ENCODE results near the gene CHRDL2.

Gene CHRDL2

GRCh38 chr11:74684661-74685060 is 46.6 kb downstream of the CHRDL2 start:
- DNase-seq, result no peak

DNA sequence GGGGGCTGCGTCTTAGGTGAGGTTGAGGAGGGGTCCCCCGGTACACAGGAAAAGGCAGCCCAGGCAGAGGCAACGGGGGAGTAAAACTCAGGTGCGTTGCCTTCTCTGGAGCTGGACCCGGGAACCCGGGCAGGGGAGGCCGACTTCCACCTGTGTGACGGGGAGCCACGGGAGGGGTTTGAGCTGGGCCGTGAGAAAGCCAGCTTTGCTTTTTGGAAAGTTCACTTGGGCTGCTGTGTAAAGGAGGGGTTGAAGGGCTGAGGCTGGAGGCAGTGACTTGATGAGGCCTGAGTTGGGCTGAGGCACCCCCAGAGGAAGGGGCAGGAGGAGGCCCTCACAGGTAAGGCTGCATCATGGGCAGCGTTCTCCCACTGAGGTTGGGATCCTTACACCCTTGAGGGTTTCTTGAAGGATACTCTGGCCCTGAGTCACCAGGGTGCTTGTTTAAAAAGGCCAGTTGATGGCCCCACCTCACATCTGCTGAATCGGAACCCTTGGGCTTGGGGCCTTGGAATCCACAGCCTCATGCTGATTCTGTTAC is 47.2 kb downstream of the CHRDL2 start:
- no peak for DNase-seq

GRCh38 chr11:74683279-74683871 is 47.9 kb downstream of the CHRDL2 start:
- no peak for DNase-seq

GRCh38 chr11:74682731-74683278 is 48.4 kb downstream of the CHRDL2 start:
- no peak for DNase-seq

GRCh38 chr11:74681686-74682651 is 49.3 kb downstream of the CHRDL2 start:
- no peak for DNase-seq

- DNase-seq, result no peak
These were observed 50.3 kb downstream of the CHRDL2 start for GRCh38 chr11:74680703-74681531.

GRCh38 chr11:74680035-74680671 is 51.1 kb downstream of the CHRDL2 start:
- no peak for DNase-seq

DNA sequence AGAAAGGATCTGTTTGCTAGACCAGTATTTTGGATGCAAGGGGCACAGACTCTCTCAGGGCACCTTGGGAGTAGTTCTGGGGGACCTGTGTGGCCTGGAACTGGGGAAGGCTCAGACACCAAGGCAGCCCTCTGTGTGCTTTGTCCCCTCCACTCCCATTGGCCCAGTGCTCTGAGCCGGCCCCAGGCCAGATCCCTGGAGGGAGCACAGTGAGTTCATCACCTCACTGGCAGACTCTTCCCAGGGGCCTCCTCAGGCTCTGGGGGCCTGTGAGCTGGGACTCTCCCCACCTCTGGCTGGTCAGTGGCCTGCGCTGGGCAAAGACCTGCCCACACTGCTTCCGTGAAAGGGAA is 51.7 kb downstream of the CHRDL2 start:
- DNase-seq, result no peak

DNA sequence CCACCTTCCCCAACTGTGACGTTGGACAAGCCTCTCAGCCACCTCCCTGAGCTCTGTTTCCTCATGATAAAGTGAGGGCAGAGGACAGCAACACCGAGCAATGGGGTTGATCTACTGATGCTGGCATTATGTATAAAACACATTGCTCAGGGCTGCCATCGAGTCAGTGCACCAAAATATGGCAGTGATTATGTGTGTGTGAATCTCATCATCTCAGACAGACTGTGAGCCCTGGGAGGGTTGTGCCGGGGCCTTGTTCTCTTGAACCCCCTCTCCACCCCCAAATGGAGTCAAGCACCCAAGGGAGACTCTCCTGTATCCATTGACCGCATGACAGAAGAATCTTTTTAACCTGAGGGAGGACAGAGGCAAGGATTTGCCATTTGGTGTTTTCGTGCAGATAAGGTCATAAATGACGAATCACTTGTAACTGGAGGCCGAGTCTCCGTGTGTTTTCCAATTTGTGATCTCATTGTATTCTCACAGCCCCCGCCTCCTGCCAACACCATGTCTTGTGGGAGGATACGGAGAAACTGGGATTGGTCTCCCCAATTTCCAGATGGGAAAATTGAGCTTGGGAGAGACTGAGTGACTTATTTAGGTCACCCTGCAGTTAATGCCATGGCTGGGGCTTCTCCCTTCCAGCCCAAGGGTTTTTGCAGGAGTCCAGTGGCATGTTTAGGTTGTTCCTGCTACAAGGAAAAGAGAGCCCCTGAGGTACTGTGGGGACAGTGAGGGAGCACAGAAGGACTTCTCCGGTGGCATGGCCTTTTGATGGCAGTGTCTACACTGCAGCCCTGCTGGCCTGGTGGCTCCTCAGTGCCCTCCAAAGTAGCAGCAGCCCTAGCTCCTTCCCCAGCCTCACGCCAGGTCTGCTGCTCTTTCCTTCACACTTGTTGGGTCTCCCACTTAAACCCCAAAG is 52.4 kb downstream of the CHRDL2 start:
- DNase-seq, result no peak

GRCh38 chr11:74678041-74678440 is 53.2 kb downstream of the CHRDL2 start:
- DNase-seq, result no peak

DNA sequence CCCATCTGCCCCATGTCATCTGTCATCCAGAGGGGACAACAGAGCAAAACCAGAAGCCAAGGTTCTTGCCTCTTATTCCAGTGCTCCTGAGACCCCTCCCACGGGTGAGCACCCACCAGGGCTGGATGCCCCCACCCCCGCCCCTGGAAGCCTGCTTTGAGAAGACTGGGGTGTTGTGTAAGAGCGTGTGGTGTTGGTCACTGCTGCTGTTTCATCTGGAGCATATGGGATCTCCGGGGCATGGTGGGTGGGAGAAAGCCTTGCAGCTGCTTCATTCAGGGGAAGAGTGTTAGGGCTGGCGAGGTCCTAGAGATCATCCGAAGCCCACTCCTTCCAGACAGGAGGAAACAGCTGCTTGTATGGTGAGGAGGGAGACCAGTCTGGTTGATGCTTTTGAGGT is 54.1 kb downstream of the CHRDL2 start:
- DNase-seq, result no peak

DNA sequence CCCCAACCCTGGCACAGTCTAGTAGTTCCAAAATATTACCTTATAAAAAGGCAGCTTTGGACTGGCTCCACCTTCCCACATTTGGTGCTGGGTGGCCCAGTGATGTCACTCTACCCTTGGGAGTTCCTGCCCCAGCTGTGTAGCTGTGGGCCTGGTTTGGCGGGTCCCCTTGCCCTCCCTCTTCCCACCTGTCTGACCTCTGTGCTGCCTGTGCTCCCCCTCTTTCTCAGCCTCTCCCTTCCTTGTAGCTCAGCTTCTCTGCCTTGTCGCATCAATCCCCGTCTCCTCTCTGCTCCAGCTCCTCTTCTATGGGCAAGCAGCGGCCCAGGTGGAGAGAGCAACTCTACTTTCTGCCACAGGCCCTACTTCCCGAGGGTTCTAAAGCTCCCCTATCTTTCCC is 54.6 kb downstream of the CHRDL2 start:
- DNase-seq, result no peak

- no peak for DNase-seq
These were observed 55.5 kb downstream of the CHRDL2 start for GRCh38 chr11:74675761-74676160.

DNA sequence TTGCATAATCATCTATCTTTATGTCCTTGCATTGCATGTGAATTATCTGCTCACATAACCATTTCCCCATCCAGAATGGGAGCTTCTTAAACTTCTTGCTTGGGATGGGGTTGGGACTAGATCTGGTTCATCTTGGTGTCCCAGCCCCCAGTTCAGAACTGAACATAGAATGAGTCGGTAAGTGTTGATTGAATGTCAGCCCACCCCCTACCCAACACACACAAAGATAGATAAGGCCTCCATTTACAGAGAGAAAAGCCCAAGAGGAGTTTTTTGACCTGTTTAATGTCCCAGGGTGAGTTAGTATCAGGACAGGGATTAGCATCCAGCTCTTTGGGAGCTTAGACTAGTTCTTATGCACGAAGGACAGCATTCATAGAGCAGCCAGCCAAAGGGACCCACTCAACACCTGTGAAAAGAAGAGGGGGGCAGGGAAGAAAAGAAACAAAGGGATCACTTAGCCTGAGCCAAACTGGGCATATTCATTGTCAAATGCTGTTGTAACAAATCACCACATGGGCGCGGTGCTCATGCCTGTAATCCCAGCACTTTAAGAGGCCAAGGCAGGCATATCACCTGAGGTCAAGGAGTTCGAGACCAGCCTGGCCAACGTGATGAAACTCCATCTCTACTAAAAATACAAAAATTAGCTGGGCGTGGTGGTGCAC is 57.4 kb downstream of the CHRDL2 start:
- no peak for DNase-seq

GRCh38 chr11:74672956-74673692 is 58.1 kb downstream of the CHRDL2 start:
- DNase-seq, result no peak

GRCh38 chr11:74672332-74672955 is 58.8 kb downstream of the CHRDL2 start:
- DNase-seq, result no peak

DNA sequence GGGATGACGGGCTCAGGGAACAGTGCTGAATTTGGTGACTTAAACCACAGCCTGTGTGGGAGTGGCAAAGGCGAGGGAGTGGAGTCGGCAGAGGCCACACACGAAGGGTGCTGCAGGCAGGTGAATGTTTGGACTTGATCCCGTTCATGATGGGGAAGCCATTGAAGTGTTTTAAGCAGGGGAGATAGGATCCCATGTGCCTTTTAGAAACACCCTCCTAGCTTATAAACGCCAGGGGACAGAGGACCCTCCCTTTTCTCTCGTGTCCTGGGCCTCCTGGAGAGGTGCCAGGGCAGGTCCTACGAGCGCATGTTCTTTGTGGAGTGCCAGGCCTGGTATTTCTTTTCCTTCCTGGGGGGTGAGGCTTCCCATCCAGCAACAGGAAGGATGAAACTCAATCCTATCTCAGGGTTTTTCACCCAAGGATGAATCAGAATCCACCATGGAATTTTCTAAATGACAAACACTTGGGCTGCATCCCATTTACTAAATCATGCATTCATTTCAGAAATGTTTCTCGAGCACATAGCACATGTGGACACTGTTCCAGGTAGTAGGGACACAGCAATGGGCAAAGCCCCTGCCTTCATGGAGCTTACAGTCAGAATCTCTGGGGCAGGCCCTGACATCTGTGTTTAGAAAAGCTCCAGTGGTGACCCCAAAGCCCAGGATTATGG is 59.6 kb downstream of the CHRDL2 start:
- DNase-seq, result no peak

DNA sequence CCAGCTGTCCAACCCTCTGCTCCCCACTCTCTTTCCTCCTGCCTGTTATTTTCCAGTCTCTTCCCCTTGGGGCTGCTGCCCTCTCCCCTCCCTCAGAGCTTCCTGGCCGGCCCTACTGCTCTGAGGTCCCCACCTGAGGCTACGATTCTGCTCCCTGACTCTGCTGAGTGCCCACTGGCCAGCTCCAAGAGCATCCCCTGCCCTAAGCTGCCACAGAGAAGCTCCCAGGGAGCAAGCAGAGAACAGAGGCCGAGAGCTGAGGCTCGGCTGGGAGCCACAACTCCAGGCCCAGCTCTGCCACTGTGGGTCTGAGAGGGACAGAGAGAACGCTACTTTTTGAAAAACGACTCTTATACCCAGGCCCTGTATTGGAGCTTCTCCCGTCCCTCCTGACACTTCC is 61.1 kb downstream of the CHRDL2 start:
- no peak for DNase-seq

Data from effector CD8-positive, alpha-beta T cell (primary cell).